ENCODE data around the gene TBX2.

TBX2 gene

GRCh38 chr17:61416540-61417363, 17.1 kb downstream of the TBX2 start:
- ChIA-PET CTCF (interaction anchor here (0.6 to 12.5 kb wide), 33 partner anchors 10 to 696 kb away, joined by 3 to 241 read pairs (median 4); no protein-coding TSS in a partner anchor), POLR2A (no interaction called here)
- peak overlapping the region; percentile 23 for H3K4me3 ChIP-seq (ENCODE audit: low read depth, low read length)
- no peak for DNase-seq (ENCODE audit: low read depth, low spot score)
- TF ChIP-seq CTCF (IDR thresholded peaks at IDR 0.05; ENCODE audit: insufficient read depth, low read length, missing control alignments), result peak; percentile 95

GRCh38 chr17:61418449-61418848, 18.8 kb downstream of the TBX2 start:
- DNase-seq (ENCODE audit: low read depth, low spot score), result no peak
- CTCF ChIA-PET, result interaction anchor here (1.5 to 12.5 kb wide), 7 partner anchors 8 to 164 kb away, joined by 4 to 241 read pairs (median 82); no protein-coding TSS in a partner anchor
- no peak for TF ChIP-seq CTCF (IDR thresholded peaks at IDR 0.05; ENCODE audit: insufficient read depth, low read length, missing control alignments)
- H3K4me3 ChIP-seq (ENCODE audit: low read depth, low read length), result no peak overlapping the region
- POLR2A ChIA-PET, result no interaction called here

GRCh38 chr17:61419496-61420046, 19.9 kb downstream of the TBX2 start:
- CTCF ChIA-PET, result interaction anchor here (1.0 to 12.5 kb wide), 6 partner anchors 11 to 417 kb away, joined by 4 to 188 read pairs (median 6); no protein-coding TSS in a partner anchor
- TF ChIP-seq CTCF (IDR thresholded peaks at IDR 0.05; ENCODE audit: insufficient read depth, low read length, missing control alignments), result no peak
- POLR2A ChIA-PET, result no interaction called here
- no peak for DNase-seq (ENCODE audit: low read depth, low spot score)
- no peak overlapping the region for H3K4me3 ChIP-seq (ENCODE audit: low read depth, low read length)

- POLR2A ChIA-PET, result no interaction called here
- CTCF ChIA-PET, result interaction anchor here (0.7 to 12.5 kb wide), 6 partner anchors 8 to 449 kb away, joined by 3 to 188 read pairs (median 6); no protein-coding TSS in a partner anchor
- DNase-seq (ENCODE audit: low read depth, low spot score), result no peak
- no peak for TF ChIP-seq CTCF (IDR thresholded peaks at IDR 0.05; ENCODE audit: insufficient read depth, low read length, missing control alignments)
- no peak overlapping the region for H3K4me3 ChIP-seq (ENCODE audit: low read depth, low read length)
Measured at GRCh38 chr17:61420052-61420451, 20.4 kb downstream of the TBX2 start.

- ChIA-PET CTCF (interaction anchor here (0.7 to 12.5 kb wide), 6 partner anchors 9 to 449 kb away, joined by 3 to 188 read pairs (median 7); no protein-coding TSS in a partner anchor), POLR2A (no interaction called here)
- no peak overlapping the region for H3K4me3 ChIP-seq (ENCODE audit: low read depth, low read length)
- no peak for TF ChIP-seq CTCF (IDR thresholded peaks at IDR 0.05; ENCODE audit: insufficient read depth, low read length, missing control alignments)
- no peak for DNase-seq (ENCODE audit: low read depth, low spot score)
Measured at GRCh38 chr17:61420745-61421398, 21.2 kb downstream of the TBX2 start.

GRCh38 chr17:61421460-61421859, 21.8 kb downstream of the TBX2 start:
- no peak overlapping the region for H3K4me3 ChIP-seq (ENCODE audit: low read depth, low read length)
- DNase-seq (ENCODE audit: low read depth, low spot score), result no peak
- ChIA-PET POLR2A (no interaction called here), CTCF (interaction anchor here (1.0 to 12.5 kb wide), 5 partner anchors 126 to 450 kb away, joined by 3 to 188 read pairs (median 9); no protein-coding TSS in a partner anchor)
- TF ChIP-seq CTCF (IDR thresholded peaks at IDR 0.05; ENCODE audit: insufficient read depth, low read length, missing control alignments), result no peak
